HG02759 (cell line): ENCODE results near the gene RNF169.
"Not testable (repeated sequence)": the region's sequence is repeated elsewhere in the genome, so short reads cannot be mapped to it uniquely, and the experiment has no call there.

Experiments
- ATAC-seq: cut with Tn5 transposase; IDR thresholded peaks from one replicate; pipeline ENCODE4 v1.9.1; 2021; ENCODE audit warnings: mild to moderate bottlenecking, moderate library complexity; ENCODE audit not compliant: unreplicated experiment

RNF169 gene

DNA sequence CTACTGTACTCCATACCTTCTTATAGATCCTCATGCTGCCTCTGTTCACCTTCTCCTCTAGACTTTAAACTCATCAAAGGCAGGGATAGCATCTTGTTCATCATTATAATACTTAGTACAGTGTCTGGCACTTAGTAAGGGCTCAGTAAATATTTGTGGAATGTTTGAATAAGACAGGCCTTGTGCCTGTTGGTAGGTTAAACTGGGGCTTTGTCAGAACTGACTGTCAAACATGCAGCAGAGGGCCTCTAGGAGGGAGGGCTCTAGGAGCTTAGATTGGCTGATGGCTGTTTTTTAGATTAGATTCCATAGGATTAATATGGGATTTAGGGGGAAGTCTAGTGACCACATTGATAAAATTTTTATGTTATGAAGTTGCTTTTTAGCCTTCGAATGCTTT is 70.8 kb downstream of the RNF169 start:
- ATAC-seq = no peak

DNA sequence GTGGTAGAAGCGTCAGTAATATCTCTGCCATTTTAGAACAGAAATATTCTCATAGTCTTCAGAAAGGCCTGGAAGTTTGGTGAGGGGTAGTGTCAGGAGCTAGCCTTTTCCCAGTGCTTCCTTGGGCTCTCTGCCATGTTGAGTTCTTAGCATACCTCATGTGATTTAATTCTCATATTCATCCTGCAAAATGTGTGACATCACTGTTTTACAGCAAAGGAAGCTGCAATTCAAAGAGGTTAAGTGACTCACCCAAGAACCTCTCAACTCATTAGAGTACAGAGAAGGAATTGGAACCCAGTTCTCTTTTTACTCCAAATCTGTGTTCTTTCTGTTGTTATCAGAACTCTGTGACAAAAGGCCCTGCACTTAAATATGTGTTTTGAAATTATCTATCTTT is 72.1 kb downstream of the RNF169 start:
- ATAC-seq = no peak

DNA sequence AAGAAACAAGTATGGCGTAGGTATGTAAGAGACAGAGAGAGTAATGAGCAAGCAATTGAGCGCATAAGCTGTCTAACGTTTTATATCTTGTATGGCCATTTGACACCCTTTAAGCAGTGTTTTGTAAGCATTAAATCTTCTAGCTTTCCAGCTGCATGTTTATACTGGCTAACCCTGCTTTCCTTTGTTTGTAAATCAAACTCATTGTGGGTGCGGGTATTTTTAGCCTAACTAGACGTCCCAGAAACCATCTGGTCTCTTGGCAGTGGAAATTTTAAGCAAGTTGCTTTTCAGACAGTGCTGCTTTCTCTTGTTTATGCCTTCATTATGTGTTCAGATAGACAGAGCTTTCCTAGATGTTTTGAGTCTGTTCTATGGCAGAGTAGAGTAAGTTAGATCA is 73.5 kb downstream of the RNF169 start:
- no peak for ATAC-seq

DNA sequence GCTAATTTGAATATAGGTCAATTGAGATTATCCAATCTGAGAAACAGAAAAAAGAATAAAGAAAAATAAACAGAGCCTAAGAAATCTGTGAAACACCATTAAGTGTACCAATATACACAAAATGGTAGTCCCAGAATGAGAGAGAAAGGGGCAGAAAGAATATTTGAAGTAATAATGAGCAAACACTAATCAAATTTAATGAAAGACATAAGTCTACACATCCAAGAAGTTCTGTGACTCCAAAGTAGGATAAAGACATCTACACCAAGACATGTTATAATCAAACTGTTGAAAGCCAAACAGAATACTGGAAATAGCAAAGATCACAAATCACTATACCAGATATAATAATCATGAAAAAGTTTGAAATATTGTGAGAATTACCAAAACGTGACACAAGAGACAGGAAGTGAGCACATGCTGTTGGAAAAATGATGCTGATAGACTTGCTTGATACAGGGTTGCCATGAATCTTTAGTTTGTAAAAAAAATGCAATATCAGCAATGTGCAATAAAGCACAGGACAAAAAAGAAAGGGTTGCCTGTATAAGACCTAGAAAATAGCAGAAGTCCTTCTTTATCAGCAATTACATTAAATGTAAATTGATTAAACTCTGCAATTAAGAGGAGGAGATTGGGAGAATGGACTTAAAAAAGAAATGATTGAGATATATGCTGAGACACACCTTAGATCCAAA is 75.8 kb downstream of the RNF169 start:
- no peak for ATAC-seq

DNA sequence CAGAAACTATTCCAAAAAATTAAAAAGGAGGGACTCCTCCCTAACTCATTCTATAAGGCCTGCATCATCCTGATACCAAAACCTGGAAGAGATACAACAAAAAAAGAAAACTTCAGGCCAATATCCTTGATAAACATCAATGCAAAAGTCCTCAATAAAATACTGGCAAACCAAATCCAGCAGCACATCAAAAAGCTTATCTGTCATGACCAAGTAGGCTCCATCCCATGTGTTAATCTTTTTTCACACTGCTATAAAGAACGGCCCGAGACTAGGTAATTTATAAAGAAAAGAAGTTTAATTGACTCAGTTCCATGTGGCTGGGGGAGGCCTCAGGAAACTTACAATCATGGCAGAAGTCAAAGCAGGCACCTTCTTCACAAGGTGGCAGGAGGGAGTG is 76.9 kb downstream of the RNF169 start:
- not testable (repeated sequence) for ATAC-seq

DNA sequence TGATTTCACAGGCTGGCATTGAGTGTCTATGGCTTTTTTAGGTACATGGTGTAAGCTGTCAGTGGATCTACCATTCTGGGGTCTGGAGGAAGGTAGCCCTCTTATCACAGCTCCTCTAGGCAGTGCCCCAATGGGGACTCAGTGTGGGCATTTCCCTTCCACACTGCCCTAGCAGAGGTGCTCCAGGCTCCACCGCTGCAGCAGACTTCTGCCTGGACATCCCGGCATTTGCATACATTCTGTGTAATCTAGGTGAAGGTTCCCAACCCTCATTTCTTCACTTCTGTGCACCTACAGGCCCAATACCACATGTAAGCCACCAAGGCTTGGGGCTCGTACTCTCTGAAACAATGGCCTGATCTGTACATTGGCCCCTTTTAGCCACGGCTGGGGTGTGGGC is 78.3 kb downstream of the RNF169 start:
- no peak for ATAC-seq

DNA sequence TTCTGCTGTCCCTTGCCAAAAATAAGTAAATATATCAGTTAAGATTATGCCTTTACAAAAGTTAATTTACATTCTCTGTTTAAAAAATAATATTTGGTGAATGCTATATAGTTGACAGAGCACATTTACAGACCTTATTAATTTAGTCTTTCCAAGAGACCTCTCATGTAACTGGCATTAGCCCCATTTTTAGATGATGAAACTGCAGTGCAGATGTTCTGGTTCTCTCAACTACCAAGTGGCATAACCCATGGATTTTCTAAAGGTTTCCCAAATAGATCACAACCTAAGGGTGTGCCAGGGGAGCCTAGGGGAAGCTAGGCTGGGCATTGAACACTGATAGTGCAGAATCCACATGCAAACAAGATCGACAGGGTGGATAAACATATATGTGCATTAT is 88.5 kb downstream of the RNF169 start:
- no peak for ATAC-seq

DNA sequence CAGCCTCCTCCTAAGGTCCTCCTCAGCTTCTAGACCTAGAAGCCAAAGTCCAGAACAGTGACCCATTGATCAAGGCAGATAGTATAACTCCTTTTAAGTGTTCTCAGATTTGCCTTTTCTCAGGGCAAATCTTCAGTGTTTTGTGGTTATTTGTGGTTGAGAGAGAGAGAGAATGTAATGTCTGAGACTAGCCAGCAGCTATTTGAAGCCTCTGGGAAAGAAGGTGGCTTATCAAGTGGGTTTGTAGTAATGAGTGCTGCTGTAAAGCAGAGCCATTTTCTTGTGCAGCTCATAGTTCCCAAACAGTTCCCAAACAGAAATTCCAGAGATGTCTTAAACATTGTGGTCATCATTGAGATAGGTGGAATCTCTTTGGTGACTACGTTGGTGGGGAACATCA is 89.5 kb downstream of the RNF169 start:
- ATAC-seq = no peak

DNA sequence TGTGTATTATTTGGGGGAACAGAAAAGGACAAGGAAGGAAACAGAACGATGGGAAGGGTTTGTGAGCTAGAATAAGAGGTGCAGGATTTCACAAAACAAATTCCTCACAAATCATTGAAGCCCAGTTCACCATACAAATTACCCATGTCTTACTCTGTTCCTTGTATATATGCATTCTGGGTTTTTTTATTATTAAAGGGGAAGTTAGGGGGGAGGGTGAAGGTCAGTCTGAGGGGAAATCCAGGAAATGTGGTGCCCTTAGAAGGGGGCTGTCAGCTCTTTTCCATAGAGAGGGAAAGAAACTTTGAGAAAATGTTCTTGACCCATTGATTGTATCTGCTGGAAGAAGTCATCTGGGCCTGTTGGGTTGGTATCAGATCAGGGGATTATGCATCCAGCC is 90.8 kb downstream of the RNF169 start:
- ATAC-seq = no peak

DNA sequence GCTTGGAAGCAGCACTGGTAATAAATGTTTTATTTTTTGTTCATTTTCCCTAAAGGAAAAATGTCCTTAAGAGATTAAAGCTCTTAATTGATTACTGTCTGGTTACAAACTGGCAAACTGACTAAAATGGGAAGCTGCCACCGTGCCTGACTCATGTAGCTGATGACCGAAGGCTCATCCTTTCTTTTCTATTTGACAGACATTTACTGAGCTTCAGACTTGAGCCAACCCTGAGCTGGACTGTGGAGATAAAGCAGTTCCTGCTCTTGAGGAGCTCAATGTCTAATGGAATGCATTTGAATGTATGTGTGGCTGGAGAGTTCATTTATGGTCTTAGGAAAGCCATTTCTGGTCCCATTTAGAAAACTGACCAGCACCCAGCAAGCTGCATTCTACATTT is 91.3 kb downstream of the RNF169 start:
- ATAC-seq = no peak

DNA sequence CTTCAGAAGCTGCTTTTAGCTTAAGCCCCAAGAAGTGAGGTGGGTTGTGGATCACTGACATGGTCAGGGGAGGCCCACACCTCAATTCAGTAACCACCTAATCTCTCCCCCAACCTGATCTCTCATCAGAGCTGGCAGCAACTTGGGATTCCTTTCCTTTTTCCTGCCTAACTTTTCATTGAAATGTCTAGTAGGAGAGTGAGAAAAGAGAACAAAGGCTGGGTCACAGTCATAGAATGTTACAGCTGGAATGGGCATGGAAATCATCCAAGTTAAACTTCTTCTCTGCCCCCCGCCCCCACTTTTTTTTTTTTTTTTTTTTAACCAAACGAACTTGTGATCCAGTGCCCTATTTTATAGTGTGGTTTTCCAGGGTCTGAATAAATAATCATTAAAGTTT is 91.8 kb downstream of the RNF169 start:
- ATAC-seq = no peak

DNA sequence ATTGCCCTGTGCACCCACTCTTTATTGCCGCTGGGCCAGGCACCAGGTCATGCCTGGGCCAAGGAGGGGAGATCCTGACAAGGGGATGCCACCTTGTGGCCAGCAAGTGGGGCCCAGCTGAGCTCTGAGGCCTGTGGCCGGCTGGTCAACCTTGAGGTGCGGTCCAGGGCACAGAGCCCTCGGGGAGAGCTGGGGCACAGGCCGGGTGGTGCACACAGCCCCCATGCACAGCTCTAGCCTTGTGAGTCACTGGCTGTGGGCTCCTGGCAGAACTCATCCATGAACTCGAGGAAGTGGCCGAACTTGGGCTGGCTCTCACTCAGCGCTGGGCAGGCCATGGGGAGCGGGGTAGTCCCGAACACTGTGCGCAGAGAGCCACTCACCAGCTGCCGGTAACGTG is 94.3 kb downstream of the RNF169 start:
- no peak for ATAC-seq

DNA sequence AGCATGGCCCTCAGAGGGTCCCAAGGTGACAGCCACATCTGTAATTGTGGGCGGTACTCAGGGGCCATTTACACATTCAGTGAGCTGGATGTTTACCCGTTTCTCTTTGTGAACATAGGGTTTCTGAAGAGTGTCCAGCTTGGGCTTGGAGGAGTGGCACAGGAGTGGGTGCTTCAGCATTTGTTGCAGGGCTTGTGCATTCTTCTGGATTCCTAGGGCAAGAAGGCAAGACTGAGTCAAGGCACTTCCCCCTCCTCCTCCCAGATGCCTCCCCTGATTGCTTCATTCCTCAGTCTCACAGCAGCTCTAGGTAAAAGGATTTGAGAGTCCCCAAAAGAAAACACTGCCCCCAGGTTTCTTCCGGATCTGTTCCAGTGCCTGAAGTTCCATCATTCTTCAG is 95.4 kb downstream of the RNF169 start:
- no peak for ATAC-seq

DNA sequence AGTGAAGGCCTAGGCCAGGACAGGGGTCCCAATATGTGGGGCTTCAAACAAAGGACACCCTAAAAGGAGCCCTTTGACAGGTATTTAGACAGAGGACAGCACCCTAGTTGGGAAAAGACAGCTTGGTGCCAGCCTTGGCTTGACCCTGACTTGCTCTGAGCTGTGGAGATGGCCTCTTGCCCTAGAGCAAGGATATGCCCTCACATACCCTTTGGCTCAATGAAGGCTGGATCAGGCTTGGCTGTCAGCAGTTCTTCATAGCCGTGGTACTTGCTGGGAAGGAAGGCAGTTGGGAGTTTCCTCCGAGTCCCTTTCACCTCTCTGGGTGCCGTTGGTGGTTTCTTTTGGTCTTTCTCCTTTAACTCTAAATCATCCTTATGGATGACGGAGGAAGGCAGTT is 96.2 kb downstream of the RNF169 start:
- ATAC-seq = no peak

DNA sequence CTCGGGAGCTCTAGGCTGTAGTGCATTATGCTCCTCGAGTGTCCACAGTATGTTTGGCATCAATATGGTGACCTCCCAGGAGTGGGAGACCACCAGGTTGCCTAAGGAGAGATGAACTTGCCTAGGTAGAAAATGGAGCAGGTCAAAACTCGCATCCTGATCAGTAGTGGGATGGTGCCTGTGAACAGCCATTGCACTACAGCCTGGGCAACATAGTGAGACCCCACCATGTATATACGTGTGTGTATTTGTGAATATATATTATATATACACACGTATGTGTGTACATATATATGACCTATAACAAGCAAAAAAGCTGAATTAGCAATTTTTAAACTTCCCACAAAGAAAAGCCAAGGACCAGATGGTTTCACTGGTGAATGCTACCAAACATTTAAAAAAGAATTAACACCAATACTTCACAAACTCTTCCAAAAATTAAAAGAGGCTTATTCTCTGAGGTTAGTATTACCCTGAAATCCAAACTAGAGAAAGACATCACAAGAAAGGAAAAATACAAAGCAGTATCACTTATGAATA is 97.4 kb downstream of the RNF169 start:
- ATAC-seq = no peak

DNA sequence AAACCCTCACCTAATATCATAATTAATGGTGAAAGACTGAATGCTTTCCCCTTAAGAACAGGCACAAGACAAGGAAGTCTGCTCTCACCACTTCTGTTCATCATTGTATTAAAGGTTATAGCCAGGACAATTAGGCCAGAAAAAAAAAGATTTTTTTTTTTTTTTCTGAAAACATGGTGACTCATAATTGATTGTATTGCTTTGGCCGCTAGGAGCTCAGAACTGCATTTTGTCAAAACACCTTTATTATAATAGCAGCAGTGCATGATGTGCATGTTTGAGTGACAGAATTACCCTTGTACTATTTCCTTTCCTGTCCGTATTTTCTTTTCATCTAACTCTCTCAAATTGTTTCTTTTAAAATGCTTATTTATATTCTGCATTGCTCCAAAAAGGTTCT is 98.1 kb downstream of the RNF169 start:
- no peak for ATAC-seq

DNA sequence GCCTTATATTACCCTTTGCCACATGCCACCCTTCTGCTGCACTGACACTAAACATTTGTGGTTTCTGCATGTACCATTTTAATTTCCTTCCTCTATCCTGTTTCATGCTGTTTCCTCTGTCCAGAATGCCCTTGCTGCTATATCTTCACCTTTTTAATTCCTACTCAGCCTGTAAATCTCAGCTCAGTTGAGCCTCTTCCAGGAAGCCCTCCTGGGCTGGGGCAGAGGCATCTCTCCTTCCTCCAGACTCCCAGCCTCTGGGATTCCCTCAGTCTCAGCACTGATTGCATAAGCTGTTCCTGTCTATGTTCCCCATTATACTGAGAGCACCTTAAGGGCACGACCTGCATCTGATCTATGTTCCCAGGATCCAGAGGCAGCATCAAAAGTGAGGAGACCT is 98.7 kb downstream of the RNF169 start:
- no peak for ATAC-seq

DNA sequence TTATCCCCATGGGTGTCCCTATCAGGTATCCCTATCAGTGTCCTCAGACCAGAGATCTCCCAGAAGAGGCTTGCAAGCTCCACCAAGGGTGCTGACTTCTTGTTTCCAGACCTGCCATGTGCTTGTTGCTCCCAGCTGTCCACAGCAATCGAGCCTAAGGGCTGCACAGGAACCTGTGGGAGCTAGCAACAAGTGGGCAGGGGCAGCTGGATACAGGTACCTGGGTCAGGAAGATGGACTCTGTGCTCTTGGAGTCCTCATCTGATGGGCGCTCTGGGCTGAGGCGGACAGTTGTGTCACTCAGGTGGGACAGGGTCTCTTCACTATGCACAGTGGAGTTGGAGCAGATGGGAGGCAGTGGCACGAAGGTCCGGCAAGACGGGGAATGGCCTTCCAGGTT is 99.2 kb downstream of the RNF169 start:
- no peak for ATAC-seq

DNA sequence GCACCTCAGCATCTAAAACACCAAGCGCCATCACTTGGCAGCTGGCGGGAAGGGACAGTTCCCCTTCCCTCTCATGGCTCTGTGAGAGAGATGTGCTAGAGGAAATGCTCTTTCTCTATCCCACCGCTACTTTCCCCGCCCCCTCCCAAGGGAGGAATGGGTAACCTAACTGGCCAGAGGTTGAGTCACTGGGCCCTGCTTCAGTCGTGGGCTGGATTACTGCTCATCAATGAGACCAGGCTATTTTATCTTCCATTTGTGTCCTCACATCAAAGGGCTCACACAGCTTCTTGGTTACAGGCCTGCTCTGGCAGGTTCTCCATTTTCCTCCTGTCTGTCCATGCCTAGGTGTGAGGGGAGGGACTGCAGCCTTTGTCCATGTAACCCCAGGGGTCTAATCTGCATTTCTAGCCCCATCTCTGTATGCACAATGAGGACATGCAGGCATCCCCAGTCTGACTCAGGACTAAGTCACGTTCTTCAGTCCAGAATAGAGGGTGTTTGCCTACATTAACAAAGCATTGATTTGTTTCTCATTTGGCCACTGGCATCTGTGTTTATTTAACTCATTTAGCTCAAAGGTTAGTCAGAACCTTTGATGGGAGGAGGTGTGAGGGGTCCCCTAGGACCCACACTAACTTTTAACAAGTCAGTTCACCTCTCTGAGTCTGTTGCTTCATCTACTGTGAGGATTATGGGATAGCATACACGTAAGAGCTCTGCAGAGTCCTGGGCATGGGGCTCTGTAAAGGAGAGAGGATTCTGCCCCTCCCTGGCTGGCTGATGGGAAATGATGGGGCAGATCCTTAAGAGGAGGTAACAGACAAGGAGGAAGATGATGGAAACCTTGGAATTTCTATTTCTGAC is 101.1 kb downstream of the RNF169 start:
- no peak for ATAC-seq

DNA sequence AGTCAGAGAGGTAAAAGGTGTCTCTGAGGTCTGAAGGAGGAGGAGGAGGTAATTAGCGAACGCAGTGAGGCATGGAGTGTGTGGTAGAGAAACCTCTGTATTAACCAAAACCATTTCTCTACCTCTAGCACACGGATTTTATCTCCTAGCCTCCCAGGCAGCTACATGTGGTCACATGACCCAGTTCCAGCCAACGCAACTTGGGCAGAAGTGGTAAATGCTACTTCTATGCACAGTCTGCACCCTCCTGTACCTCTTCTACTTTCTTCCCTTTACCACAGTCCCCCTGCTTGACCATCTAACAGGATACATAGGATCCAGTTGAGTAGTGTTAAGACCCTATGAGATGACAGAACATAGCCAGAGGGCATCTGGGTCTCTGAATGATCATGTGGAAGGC is 104.6 kb downstream of the RNF169 start:
- ATAC-seq = no peak

DNA sequence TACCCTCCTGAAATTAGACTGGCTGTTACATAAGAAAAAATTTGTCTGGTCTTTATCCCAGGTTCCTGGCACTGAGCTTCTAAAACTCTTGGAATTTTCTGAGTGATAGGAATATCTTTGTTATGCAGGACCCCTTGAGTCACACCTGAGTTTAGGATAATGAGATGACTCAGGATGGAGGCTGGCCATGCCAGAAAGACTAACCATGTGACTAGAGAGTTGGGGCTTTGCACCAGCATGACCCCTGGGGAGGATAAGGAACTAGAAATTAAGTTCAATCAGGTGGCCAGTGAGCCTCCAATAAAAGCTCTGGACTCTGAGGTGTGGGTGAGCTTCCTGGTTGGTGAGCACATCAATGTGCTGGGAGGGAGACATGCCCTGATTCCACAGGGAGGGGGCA is 112.1 kb downstream of the RNF169 start:
- no peak for ATAC-seq

DNA sequence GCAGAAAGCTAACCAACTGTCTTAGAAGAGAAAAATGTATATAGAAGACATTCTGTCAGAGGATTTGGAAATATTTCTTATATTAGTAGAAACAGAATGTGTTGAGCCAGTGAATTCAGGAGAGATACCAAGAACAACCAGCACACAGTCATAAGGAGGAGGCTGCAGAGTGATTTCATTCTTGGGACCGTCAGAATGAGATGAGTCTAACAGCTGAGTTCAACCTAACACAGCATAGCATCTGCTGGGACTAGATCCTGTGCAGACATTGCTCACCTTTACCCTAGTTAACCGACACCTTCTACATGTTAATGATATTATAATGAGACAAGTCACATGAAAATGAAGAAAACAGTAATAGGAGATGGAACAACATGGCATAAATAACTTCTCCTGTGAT is 114.8 kb downstream of the RNF169 start:
- ATAC-seq = no peak
